Peyer's patch (tissue), 4 donors: ENCODE measurements around the gene SCARF2.
"Not testable (repeated sequence)": the region's sequence is repeated elsewhere in the genome, so short reads cannot be mapped to it uniquely, and the experiment has no call there.

ENCODE experiments used
- POLR2A ChIP-seq, 2 donors: fragments of 450-650 bp; IDR thresholded peaks; one replicate each; pipeline ENCODE4 v1.5.1; 2017; ENCODE audit warnings: antibody characterized with exemption in 2 of 2, mild to moderate bottlenecking in 2 of 2, moderate library complexity in 2 of 2
- TF ChIP-seq, protein P1 (sequence below), 6 experiments: fragments of 450-650 bp in 4 of 6; fragments of 200-600 bp in 2 of 6; sonication (generic) in 1 of 6; IDR thresholded peaks; one replicate each; pipeline ENCODE4 v1.5.1; 2017 to 2019; ENCODE audit warnings: antibody characterized with exemption in 6 of 6, mild to moderate bottlenecking in 3 of 6, moderate library complexity in 1 of 6

- TF ChIP-seq, protein P1, sequence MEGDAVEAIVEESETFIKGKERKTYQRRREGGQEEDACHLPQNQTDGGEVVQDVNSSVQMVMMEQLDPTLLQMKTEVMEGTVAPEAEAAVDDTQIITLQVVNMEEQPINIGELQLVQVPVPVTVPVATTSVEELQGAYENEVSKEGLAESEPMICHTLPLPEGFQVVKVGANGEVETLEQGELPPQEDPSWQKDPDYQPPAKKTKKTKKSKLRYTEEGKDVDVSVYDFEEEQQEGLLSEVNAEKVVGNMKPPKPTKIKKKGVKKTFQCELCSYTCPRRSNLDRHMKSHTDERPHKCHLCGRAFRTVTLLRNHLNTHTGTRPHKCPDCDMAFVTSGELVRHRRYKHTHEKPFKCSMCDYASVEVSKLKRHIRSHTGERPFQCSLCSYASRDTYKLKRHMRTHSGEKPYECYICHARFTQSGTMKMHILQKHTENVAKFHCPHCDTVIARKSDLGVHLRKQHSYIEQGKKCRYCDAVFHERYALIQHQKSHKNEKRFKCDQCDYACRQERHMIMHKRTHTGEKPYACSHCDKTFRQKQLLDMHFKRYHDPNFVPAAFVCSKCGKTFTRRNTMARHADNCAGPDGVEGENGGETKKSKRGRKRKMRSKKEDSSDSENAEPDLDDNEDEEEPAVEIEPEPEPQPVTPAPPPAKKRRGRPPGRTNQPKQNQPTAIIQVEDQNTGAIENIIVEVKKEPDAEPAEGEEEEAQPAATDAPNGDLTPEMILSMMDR (IDR thresholded peaks at IDR 0.05) = not testable (repeated sequence)
- TF ChIP-seq POLR2A (IDR thresholded peaks at IDR 0.05) = not testable (repeated sequence)
These were observed 45.5 kb upstream of the SCARF2 start for GRCh38 chr22:20483143-20483506.
